ENCODE results near the gene EBF3.

The EBF3 gene

GRCh38 chr10:129942936-129943715 is 20.9 kb downstream of the EBF3 start:
- Mint-ChIP-seq H3K27ac (no peak overlapping the region), H3K4me3 (no peak overlapping the region), H3K27me3 (peaks cover 6% of the 10 kb centered on the region), H3K4me1 (no peaks in the 10 kb centered on the region), H3K9me3 (no peaks in the 10 kb centered on the region), H3K36me3 (no peaks in the 10 kb centered on the region)

DNA sequence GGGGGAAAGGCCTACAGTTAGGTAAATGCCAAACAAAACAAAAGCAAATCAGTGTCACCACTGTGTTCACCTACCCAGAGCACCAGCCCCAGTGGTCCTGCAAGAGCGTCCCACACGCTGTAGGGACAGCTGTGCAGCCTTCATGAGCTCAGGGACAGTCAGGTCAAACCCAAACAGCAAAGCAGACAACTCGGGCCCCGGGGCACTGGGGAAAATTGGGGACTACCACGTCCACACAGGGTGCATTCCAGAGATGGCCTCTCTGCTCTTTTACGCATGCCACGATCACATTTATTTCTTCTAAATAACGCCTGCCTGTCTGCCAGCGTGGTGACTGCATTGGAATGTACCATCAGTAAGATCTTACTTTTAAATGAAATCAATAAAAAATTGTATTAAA is 21.7 kb downstream of the EBF3 start:
- H3K4me1 Mint-ChIP-seq, result no peaks in the 10 kb centered on the region
- no peaks in the 10 kb centered on the region for H3K36me3 Mint-ChIP-seq
- no peak overlapping the region for H3K27ac Mint-ChIP-seq
- no peaks in the 10 kb centered on the region for H3K9me3 Mint-ChIP-seq
- H3K4me3 Mint-ChIP-seq, result no peak overlapping the region
- peaks cover 9% of the 10 kb centered on the region for H3K27me3 Mint-ChIP-seq

DNA sequence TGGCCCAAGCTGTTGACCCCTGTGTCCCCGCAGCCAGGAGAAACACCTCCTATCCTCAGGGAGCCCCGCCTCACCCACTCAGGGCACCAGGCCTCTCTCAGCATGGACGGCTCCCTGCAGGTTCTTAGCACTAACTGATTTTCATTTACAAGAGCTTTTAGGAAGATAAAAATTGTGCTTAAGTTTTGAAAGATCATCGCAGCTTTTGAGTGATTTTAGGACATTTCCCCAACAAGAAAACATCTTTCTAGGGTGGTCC is 22.1 kb downstream of the EBF3 start:
- no peaks in the 10 kb centered on the region for H3K9me3 Mint-ChIP-seq

GRCh38 chr10:129941199-129942018 is 22.7 kb downstream of the EBF3 start:
- no peaks in the 10 kb centered on the region for H3K9me3 Mint-ChIP-seq
- H3K27ac Mint-ChIP-seq, result no peak overlapping the region
- H3K4me1 Mint-ChIP-seq, result no peaks in the 10 kb centered on the region
- peaks cover 9% of the 10 kb centered on the region for H3K27me3 Mint-ChIP-seq
- no peaks in the 10 kb centered on the region for H3K36me3 Mint-ChIP-seq
- no peak overlapping the region for H3K4me3 Mint-ChIP-seq

More for the DNA sequence above, 22.1 kb downstream of the EBF3 start:
- Mint-ChIP-seq H3K27ac (no peak overlapping the region), H3K27me3 (peaks cover 9% of the 10 kb centered on the region), H3K4me3 (no peak overlapping the region), H3K4me1 (no peaks in the 10 kb centered on the region), H3K36me3 (no peaks in the 10 kb centered on the region)

GRCh38 chr10:129940617-129941198 is 23.4 kb downstream of the EBF3 start:
- no peaks in the 10 kb centered on the region for H3K36me3 Mint-ChIP-seq
- H3K9me3 Mint-ChIP-seq, result no peaks in the 10 kb centered on the region
- no peaks in the 10 kb centered on the region for H3K4me1 Mint-ChIP-seq
- H3K27ac Mint-ChIP-seq, result no peak overlapping the region
- H3K4me3 Mint-ChIP-seq, result no peak overlapping the region
- peaks cover 7% of the 10 kb centered on the region for H3K27me3 Mint-ChIP-seq

DNA sequence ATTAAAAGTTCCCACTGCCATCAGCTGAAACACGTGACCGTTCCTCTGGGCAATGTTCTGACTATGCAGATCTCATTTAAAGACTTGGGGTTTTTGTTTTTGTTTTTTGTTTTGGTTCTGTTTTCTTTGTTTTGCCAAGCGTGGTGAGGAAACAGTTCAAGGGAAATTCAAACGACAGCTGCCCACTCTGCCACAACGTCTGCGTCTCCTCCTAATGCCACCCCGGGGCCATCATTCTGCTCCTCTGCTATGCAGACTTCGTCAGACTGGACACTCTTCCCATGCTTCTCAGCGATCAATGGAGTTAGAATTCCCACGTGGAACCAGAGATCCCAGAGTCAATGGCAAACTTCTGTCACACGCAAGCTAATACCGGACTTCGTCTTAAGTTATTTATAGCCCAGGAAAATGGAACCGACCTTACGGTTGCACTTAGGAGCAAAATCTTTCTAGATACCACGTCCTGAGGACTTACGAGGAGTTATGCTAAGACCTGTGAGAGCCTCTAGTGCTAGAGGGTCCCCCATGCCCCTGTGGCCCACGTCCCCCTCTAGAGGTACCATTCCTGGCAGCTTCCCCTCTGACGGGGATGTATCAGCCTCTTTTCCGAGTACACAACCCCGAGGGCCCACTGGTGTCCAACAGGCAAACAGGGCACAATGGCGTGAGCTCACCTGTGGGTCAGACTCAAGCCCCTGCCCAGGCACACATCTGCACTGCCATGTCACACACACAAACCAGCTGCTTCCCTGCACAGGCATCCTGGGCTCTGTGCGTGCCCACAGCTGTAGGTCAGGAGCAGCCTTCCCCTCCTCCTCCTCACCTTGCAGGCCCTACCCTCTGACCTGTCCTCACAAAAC is 24.4 kb downstream of the EBF3 start:
- no peak overlapping the region for H3K4me3 Mint-ChIP-seq
- no peaks in the 10 kb centered on the region for H3K4me1 Mint-ChIP-seq
- H3K27me3 Mint-ChIP-seq, result peaks cover 7% of the 10 kb centered on the region
- no peaks in the 10 kb centered on the region for H3K36me3 Mint-ChIP-seq
- H3K9me3 Mint-ChIP-seq, result no peaks in the 10 kb centered on the region
- no peak overlapping the region for H3K27ac Mint-ChIP-seq

GRCh38 chr10:129938460-129938859 is 25.6 kb downstream of the EBF3 start:
- H3K4me1 Mint-ChIP-seq, result no peaks in the 10 kb centered on the region
- no peaks in the 10 kb centered on the region for H3K9me3 Mint-ChIP-seq
- H3K4me3 Mint-ChIP-seq, result no peak overlapping the region
- H3K27ac Mint-ChIP-seq, result no peak overlapping the region
- H3K36me3 Mint-ChIP-seq, result no peaks in the 10 kb centered on the region
- H3K27me3 Mint-ChIP-seq, result peaks cover 7% of the 10 kb centered on the region

GRCh38 chr10:129937351-129937751 is 26.7 kb downstream of the EBF3 start:
- no peak overlapping the region for H3K27ac Mint-ChIP-seq
- H3K36me3 Mint-ChIP-seq, result no peaks in the 10 kb centered on the region
- H3K4me3 Mint-ChIP-seq, result no peak overlapping the region

DNA sequence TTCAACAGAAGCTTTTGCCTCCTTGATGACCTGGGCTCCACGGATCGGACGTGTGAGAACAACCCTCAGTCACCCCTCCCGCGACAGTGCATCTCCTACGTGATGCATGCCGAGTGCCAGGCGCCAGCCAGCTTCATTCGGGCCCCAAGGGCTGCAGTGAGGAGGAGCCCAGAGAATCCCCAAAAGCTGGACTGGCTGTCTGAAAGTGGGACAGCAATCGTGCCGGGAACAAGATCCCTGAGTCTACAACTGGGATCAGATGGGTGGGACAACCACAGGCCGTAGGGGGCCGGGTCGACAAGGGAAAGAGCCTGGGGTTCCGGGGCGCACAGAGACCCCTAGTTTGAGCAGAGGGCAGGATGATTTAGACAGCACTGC is 27.2 kb downstream of the EBF3 start:
- no peaks in the 10 kb centered on the region for H3K9me3 Mint-ChIP-seq
- H3K27ac Mint-ChIP-seq, result no peak overlapping the region
- H3K4me1 Mint-ChIP-seq, result no peaks in the 10 kb centered on the region
- no peak overlapping the region for H3K4me3 Mint-ChIP-seq
- no peaks in the 10 kb centered on the region for H3K36me3 Mint-ChIP-seq
- peaks cover 7% of the 10 kb centered on the region for H3K27me3 Mint-ChIP-seq

More at GRCh38 chr10:129937351-129937751, 26.7 kb downstream of the EBF3 start:
- H3K9me3 Mint-ChIP-seq, result no peaks in the 10 kb centered on the region
- peaks cover 7% of the 10 kb centered on the region for H3K27me3 Mint-ChIP-seq
- no peaks in the 10 kb centered on the region for H3K4me1 Mint-ChIP-seq

DNA sequence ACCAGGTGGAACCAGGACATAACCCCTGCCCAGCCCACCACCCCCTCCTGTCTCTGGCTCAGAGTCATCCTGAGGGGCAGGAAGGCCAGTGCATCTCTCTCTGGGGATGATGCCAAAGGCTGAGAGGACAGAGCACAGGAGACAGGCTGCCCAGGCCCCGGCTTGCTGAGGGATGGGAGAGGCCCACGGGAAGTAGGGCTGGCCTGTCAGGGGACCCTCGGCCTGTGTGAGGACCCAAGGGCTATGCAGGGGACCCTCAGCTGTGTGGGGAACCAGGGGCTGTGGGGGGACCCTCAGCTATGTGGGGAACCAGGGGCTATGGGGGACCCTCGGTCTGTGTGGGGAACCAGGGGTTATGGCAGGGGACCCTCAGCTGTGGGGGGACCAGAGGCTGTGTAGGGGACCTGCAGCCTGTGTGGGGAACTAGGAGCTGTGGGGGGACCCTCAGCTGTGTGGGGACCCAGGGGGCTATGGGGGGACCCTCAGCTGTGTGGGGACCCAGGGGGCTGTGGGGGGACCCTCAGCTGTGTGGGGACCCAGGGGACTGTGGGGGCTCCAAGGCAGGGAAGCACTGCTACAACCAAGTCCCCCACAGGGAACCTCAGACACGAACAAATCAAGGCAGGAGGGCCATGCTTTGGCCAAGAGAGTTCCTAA is 27.7 kb downstream of the EBF3 start:
- H3K4me1 Mint-ChIP-seq, result no peaks in the 10 kb centered on the region
- no peaks in the 10 kb centered on the region for H3K36me3 Mint-ChIP-seq
- H3K27ac Mint-ChIP-seq, result no peak overlapping the region
- H3K9me3 Mint-ChIP-seq, result no peaks in the 10 kb centered on the region
- peaks cover 7% of the 10 kb centered on the region for H3K27me3 Mint-ChIP-seq
- H3K4me3 Mint-ChIP-seq, result no peak overlapping the region

GRCh38 chr10:129935867-129936152 is 28.3 kb downstream of the EBF3 start:
- H3K9me3 Mint-ChIP-seq, result no peaks in the 10 kb centered on the region
- no peak overlapping the region for H3K4me3 Mint-ChIP-seq
- no peaks in the 10 kb centered on the region for H3K4me1 Mint-ChIP-seq
- H3K36me3 Mint-ChIP-seq, result no peaks in the 10 kb centered on the region
- H3K27me3 Mint-ChIP-seq, result peaks cover 4% of the 10 kb centered on the region
- no peak overlapping the region for H3K27ac Mint-ChIP-seq

DNA sequence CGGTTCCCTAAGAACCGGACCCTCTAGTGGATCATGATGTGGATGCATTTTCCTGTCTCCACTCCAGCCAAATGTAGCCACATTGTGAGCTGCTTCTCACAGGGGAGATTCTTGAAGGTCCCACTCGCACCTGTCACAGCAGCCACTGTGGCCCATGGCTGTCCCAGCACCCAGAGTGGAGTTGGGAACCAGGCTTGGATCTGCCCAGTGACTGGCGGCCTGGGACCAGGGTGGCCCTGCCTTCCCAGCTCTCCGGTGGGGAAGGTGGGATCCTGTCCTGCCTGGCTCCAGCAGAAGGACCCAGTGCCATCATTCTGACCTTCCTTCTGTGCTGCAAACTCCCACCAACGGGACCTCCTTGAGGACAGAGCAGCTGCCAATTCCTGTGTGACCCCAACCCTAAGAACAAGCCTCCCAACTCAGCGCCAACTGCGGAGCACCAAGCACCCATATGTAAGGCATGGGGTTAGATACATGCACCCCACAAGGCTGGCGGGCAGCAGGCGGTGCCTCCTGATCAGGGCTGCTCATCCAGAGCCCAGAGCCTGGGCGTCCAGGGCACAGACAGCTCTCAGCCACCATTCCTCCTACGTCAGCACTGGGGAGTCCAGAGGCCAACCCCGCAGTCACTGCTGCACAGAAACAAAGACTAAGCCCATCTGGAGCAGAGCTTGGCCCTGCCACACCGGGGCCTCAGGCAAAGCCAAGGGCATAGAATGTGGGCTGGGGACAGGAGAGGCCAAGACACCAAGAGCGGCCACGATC is 28.8 kb downstream of the EBF3 start:
- Mint-ChIP-seq H3K27ac (no peak overlapping the region), H3K4me3 (no peak overlapping the region), H3K27me3 (peaks cover 4% of the 10 kb centered on the region), H3K36me3 (no peaks in the 10 kb centered on the region), H3K4me1 (no peaks in the 10 kb centered on the region), H3K9me3 (no peaks in the 10 kb centered on the region)

GRCh38 chr10:129934196-129934925 is 29.7 kb downstream of the EBF3 start:
- Mint-ChIP-seq H3K27me3 (peaks cover 2% of the 10 kb centered on the region), H3K9me3 (no peaks in the 10 kb centered on the region), H3K4me1 (no peaks in the 10 kb centered on the region), H3K27ac (no peak overlapping the region), H3K4me3 (no peak overlapping the region), H3K36me3 (no peaks in the 10 kb centered on the region)

GRCh38 chr10:129933456-129934092 is 30.5 kb downstream of the EBF3 start:
- no peaks in the 10 kb centered on the region for H3K9me3 Mint-ChIP-seq
- H3K4me1 Mint-ChIP-seq, result no peaks in the 10 kb centered on the region
- H3K27ac Mint-ChIP-seq, result no peak overlapping the region
- H3K36me3 Mint-ChIP-seq, result no peaks in the 10 kb centered on the region
- H3K27me3 Mint-ChIP-seq, result peaks cover 2% of the 10 kb centered on the region
- no peak overlapping the region for H3K4me3 Mint-ChIP-seq

Measured in activated naive CD4-positive, alpha-beta T cell treated with anti-CD3 and anti-CD28 coated beads, Interleukin-2, amount 50 U/mL, for 24 hours (primary cell).